Renal cortex interstitium (tissue), 11 donors: ENCODE results near the gene ORMDL3. TPM values are rescaled to one million over a fixed set of nuclear protein-coding genes. Genes with fewer than 3 reads are reported as not detected.
"Not testable (repeated sequence)": the region's sequence is repeated elsewhere in the genome, so short reads cannot be mapped to it uniquely, and the experiment has no call there.

ENCODE experiments used
- DNase-seq, 11 donors: peaks; one replicate each; pipeline ENCODE4 v3.0.0-alpha.2; 2013; ENCODE audit warnings: low read depth in 9 of 11, low spot score in 4 of 11; ENCODE audit errors: extremely low read depth in 1 of 11
- polyA plus RNA-seq, 3 donors: library from polyadenylated mRNA; unstranded; fragments of 120-200 nt; gene quantifications; one replicate each; pipeline ENCODE4 v1.2.1, GENCODE V29; 2013; ENCODE audit not compliant: insufficient read length in 3 of 3

The ORMDL3 gene
- polyA plus RNA-seq, 3 donors = 87.8 to 92.0 (median 88.8) TPM

GRCh38 chr17:39908789-39909352 is 18.5 kb downstream of the ORMDL3 start:
- no peak for DNase-seq

- no peak for DNase-seq
These were observed 22.5 kb downstream of the ORMDL3 start for GRCh38 chr17:39904990-39905288.

- DNase-seq = no peak
These were observed 24.1 kb downstream of the ORMDL3 start for GRCh38 chr17:39903158-39903884.

- DNase-seq = not testable (repeated sequence)
These were observed 25.4 kb downstream of the ORMDL3 start for GRCh38 chr17:39902027-39902426.

GRCh38 chr17:39899215-39899614 is 28.2 kb downstream of the ORMDL3 start:
- DNase-seq = no peak

GRCh38 chr17:39898088-39898487 is 29.3 kb downstream of the ORMDL3 start:
- DNase-seq = no peak

GRCh38 chr17:39894681-39895376 is 32.6 kb downstream of the ORMDL3 start:
- DNase-seq = no peak

GRCh38 chr17:39889200-39889599 is 38.2 kb downstream of the ORMDL3 start:
- no peak for DNase-seq

- no peak for DNase-seq
These were observed 40.3 kb downstream of the ORMDL3 start for GRCh38 chr17:39887078-39887477.

GRCh38 chr17:39886102-39886501 is 41.3 kb downstream of the ORMDL3 start:
- not testable (repeated sequence) for DNase-seq

- no peak for DNase-seq
These were observed 54.6 kb downstream of the ORMDL3 start for GRCh38 chr17:39872751-39873150.

GRCh38 chr17:39871801-39872200 is 55.6 kb downstream of the ORMDL3 start:
- DNase-seq = no peak

Other genes starting within 250 kb of the ORMDL3 start
- gene PGAP3, start 239.5 kb downstream of the ORMDL3 start, polyA plus RNA-seq = 10 to 100 TPM; 32.1 to 50.8 (median 37.2) TPM
- 100 to 1,000 TPM; 158 to 183 (median 165) TPM for gene ERBB2, start 227.5 kb downstream of the ORMDL3 start, polyA plus RNA-seq
- 10 to 100 TPM; 31.9 to 34.9 (median 34.8) TPM for gene MIEN1, start 197.1 kb downstream of the ORMDL3 start, polyA plus RNA-seq
- gene GRB7, start 189.7 kb downstream of the ORMDL3 start, polyA plus RNA-seq = 10 to 100 TPM; 32.3 to 58.0 (median 36.9) TPM
- under 1 TPM; 0.11 to 0.30 (median 0.23) TPM for gene IKZF3, start 63.3 kb downstream of the ORMDL3 start, polyA plus RNA-seq
- not detected for gene ZPBP2, start 59.4 kb downstream of the ORMDL3 start, polyA plus RNA-seq
- 10 to 100 TPM; 11.8 to 27.9 (median 13.8) TPM for gene GSDMB, start 9.0 kb downstream of the ORMDL3 start, polyA plus RNA-seq
- under 1 TPM in 1 of 3 donors, not detected in 2; 0.11 TPM for gene LRRC3C, start 131 bp upstream of the ORMDL3 start, polyA plus RNA-seq
- 1 to 10 TPM in 2 of 3 donors, under 1 TPM in 1; 0.64 to 2.8 (median 2.5) TPM for gene GSDMA, start 35.4 kb upstream of the ORMDL3 start, polyA plus RNA-seq
- 100 to 1,000 TPM; 109 to 129 (median 110) TPM for gene PSMD3, start 53.2 kb upstream of the ORMDL3 start, polyA plus RNA-seq
- not detected for gene CSF3, start 87.8 kb upstream of the ORMDL3 start, polyA plus RNA-seq
- gene MED24, start 126.8 kb upstream of the ORMDL3 start, polyA plus RNA-seq = 100 to 1,000 TPM in 2 of 3 donors, 10 to 100 TPM in 1; 97.1 to 139 (median 105) TPM
- gene THRA, start 135.4 kb upstream of the ORMDL3 start, polyA plus RNA-seq = 10 to 100 TPM; 46.9 to 57.1 (median 51.1) TPM
- gene NR1D1, start 173.0 kb upstream of the ORMDL3 start, polyA plus RNA-seq = 1 to 10 TPM; 3.2 to 4.7 (median 3.7) TPM
- gene MSL1, start 194.4 kb upstream of the ORMDL3 start, polyA plus RNA-seq = 100 to 1,000 TPM; 149 to 176 (median 160) TPM
- 100 to 1,000 TPM in 2 of 3 donors, 10 to 100 TPM in 1; 97.9 to 112 (median 109) TPM for gene CASC3, start 212.9 kb upstream of the ORMDL3 start, polyA plus RNA-seq
- gene RAPGEFL1, start 249.9 kb upstream of the ORMDL3 start, polyA plus RNA-seq = 10 to 100 TPM in 1 of 3 donors, 1 to 10 TPM in 2; 8.0 to 11.5 (median 9.0) TPM